Stomach (tissue), 4 donors: ENCODE results near the gene ADGRG2.

Experiments used
- CTCF ChIP-seq, 7 experiments: fragments of 450-650 bp in 4 of 7; fragments of 200-600 bp in 3 of 7; sonication (generic) in 3 of 7; IDR thresholded peaks; one replicate each; pipeline ENCODE4 v1.5.1; 2016 to 2019; ENCODE audit warnings: antibody characterized with exemption in 7 of 7, control low read depth in 2 of 7, mild to moderate bottlenecking in 1 of 7
- EP300 ChIP-seq: sonication (generic); formaldehyde crosslinking; IDR thresholded peaks from one replicate; pipeline ENCODE4 v1.6.1; 2017; ENCODE audit warnings: antibody characterized with exemption
- POLR2A ChIP-seq, 4 donors: fragments of 450-650 bp; IDR thresholded peaks; one replicate each; pipeline ENCODE4 v1.6.1; 2016; ENCODE audit warnings: antibody characterized with exemption in 4 of 4, control low read depth in 2 of 4, mild to moderate bottlenecking in 1 of 4, moderate library complexity in 1 of 4
- POLR2AphosphoS5 ChIP-seq, 3 donors: sonication (generic); formaldehyde crosslinking; IDR thresholded peaks; one replicate each; pipeline ENCODE4 v1.6.1; 2016; ENCODE audit warnings: antibody characterized with exemption in 3 of 3

- TF ChIP-seq CTCF (IDR thresholded peaks at IDR 0.05) (no peak), POLR2A (IDR thresholded peaks at IDR 0.05) (no peak), EP300 (no peak), POLR2AphosphoS5 (IDR thresholded peaks at IDR 0.05) (no peak)
Observed at GRCh38 chrX:19024366-19024765, 97.9 kb downstream of the ADGRG2 start.
